Neural progenitor cell (in vitro differentiated cells): ENCODE data around the gene MEGF8.

Experiments
- CTCF ChIP-seq: fragments of 200-600 bp; sonication (generic); IDR thresholded peaks from 2 replicates; pipeline ENCODE4 v1.5.1; 2017; ENCODE audit warnings: antibody characterized with exemption, mild to moderate bottlenecking
- EZH2 ChIP-seq: fragments of 200-600 bp; sonication (generic); IDR thresholded peaks from 2 replicates; pipeline ENCODE4 v1.6.1; 2017; ENCODE audit warnings: antibody characterized with exemption, mild to moderate bottlenecking, moderate library complexity
- EZH2phosphoT487 ChIP-seq: fragments of 200-600 bp; sonication (generic); IDR thresholded peaks from 2 replicates; pipeline ENCODE4 v1.6.1; 2017; ENCODE audit warnings: antibody characterized with exemption

GRCh38 chr19:42378225-42379215 lies 53.1 kb downstream of the MEGF8 start:
- TF ChIP-seq CTCF (no peak), EZH2 (no peak), EZH2phosphoT487 (no peak)
